Astrocyte of the cerebellum (primary cell): ENCODE data around the gene RHOT2.
A peak's percentile ranks its signal among the peaks of the same experiment; 100 is the strongest.

Experiments
- DNase-seq: peaks from one replicate; pipeline ENCODE4 v3.0.0-alpha.2; 2011; ENCODE audit warnings: low read depth
- H3K4me3 ChIP-seq: 2 replicates; pipeline ENCODE4 v1.5.1; 2011; ENCODE audit warnings: mild to moderate bottlenecking, low read depth, low read length, moderate library complexity
- CTCF ChIP-seq: IDR thresholded peaks from 2 replicates; pipeline ENCODE4 v1.5.1; 2012; ENCODE audit warnings: low read length, low read depth, moderate library complexity, mild to moderate bottlenecking; ENCODE audit errors: missing control alignments
- in situ Hi-C: cut with HindIII; loops from 2 replicates; pipeline ENCODE4 v1.10.0; 2017; ENCODE audit warnings: low sequenced_read_pairs

RHOT2 gene

GRCh38 chr16:683396-684070, 15.6 kb downstream of the RHOT2 start:
- no peak for DNase-seq
- H3K4me3 ChIP-seq, result peak overlapping the region; percentile 55
- in situ Hi-C loops, result no loop called here
- no peak for TF ChIP-seq CTCF

- H3K4me3 ChIP-seq, result peak within 1 kb of the TSS; percentile 55
- TF ChIP-seq CTCF, result no peak
- in situ Hi-C loops, result no loop called here
- peak; percentile 78 for DNase-seq
These were observed 16.3 kb downstream of the RHOT2 start, which contains the start of gene JMJD8 for GRCh38 chr16:684071-684794. TSS of gene JMJD8 (minus strand) at chr16:684334. CDS start at chr16:684319, 15 bp downstream.

- in situ Hi-C loops, result no loop called here
- no peak for TF ChIP-seq CTCF
- DNase-seq, result no peak
- no peak overlapping the region for H3K4me3 ChIP-seq
These were observed 17.2 kb downstream of the RHOT2 start for GRCh38 chr16:684961-685696.

GRCh38 chr16:685967-686366, 18.0 kb downstream of the RHOT2 start:
- no peak overlapping the region for H3K4me3 ChIP-seq
- in situ Hi-C loops, result no loop called here
- TF ChIP-seq CTCF, result peak; percentile 47
- no peak for DNase-seq

- no peak for TF ChIP-seq CTCF
- in situ Hi-C loops, result no loop called here
- no peak for DNase-seq
- H3K4me3 ChIP-seq, result no peak overlapping the region
These were observed 18.7 kb downstream of the RHOT2 start for GRCh38 chr16:686459-687260.

GRCh38 chr16:687499-687898, 19.6 kb downstream of the RHOT2 start:
- H3K4me3 ChIP-seq, result no peak overlapping the region
- no peak for DNase-seq
- no peak for TF ChIP-seq CTCF
- in situ Hi-C loops, result no loop called here
